Purkinje cell (primary cell): ENCODE measurements around the gene CPSF3. TPM values are rescaled to one million over a fixed set of nuclear protein-coding genes. Genes with fewer than 3 reads are reported as not detected.

Source experiments
- polyA plus RNA-seq: library from polyadenylated mRNA; unstranded; fragments of >200 nt; fragmentation: Nextera tagmentation; gene quantifications from 2 replicates; pipeline ENCODE4 v1.2.1, GENCODE V29; 2014

Gene CPSF3
- 50.8 and 51.5 TPM in 2 replicates for polyA plus RNA-seq

DNA sequence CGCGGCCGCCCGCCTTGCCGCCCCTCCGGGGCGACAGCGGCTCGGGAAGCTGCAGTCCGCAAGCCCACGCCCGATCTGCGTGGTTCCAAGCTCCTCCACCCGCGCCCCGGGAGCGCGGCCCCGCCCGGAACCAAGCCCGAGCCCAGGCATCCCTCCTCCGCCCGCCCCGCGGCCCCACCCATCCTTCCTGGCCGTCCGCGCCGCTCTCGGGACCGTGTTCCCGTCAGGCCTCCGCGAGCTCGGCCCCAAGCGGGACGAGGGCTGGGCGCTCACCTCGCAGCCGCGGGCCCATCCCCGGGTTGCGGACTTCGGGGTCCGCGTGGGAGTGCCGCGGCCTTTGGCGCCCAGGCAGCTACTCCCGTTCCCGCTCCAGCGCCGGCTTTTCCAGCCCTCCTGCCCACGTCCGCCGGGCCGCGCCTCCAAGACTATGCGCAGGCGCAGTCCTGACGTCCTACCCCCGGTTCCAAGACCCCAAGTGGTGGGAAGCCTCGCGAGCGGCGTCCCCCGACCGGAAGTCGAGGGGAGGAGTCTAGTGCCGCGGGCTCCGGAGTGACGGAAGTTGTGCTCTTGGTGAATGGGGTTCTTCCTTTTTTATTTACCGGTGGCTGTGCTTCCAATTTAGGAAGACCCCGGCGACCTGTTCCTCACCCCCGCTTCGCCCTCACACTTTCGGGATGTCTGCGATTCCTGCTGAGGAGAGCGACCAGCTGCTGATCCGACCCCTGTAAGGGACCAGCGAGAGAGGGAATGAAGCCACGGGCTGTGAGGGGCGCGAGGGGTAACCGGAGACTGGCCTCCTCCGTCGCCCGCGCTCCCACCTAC lies at the start of gene CPSF3, which contains the start of gene ITGB1BP1:
CPSF3 (plus strand) TSS at position 555 of the 822 bp plus-strand sequence; CDS start at position 675, 120 bp downstream.
ITGB1BP1 (minus strand) TSS at position 429 of the 822 bp plus-strand sequence. CDS start 4,831 bp downstream, outside the sequence.

DNA sequence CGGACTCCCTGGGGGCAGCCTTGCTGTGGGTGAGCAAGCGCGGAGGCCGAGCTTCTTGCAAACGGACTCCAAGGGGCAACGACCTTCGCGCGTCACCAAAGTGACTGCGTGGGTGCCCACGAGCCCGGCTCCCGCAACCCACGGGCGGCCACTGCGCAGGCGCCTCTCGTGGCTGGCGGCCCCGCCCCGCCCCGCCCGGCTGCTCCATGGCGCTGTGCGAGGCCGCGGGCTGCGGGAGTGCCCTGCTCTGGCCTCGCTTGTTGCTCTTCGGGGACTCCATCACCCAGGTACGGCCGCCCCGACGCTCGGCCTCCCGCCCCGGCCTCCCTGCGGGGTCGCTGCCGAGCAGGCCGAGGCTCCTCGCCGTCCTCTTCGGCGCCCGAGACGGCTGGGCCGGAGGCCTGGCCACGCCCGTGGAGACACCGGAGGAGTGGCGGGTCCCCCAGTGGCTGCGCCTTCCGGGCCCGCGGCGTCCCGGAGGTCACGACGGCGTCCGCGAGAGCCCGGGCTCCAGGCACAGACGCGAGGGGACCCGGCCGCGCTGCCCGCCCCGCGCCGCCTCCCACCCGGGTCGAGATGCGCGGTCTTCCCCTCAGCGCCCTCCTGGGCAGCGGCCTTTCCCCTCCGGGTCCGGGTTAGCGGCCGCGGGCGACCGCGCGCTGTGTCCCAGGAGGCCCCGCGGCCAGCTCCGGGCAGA lies 51.1 kb downstream of the CPSF3 start, which contains the start of gene IAH1:
IAH1 (plus strand) TSS at position 191 of the 697 bp plus-strand sequence; CDS start at position 207, 16 bp downstream.

Other genes starting within 250 kb of the CPSF3 start
- gene ASAP2, start 216.8 kb upstream of the CPSF3 start, polyA plus RNA-seq: 18.9 and 44.0 TPM in 2 replicates
- 944 and 950 TPM in 2 replicates for gene ITGB1BP1, start 126 bp upstream of the CPSF3 start, polyA plus RNA-seq
- 91.5 and 115 TPM in 2 replicates for gene IAH1, start 50.9 kb downstream of the CPSF3 start, polyA plus RNA-seq
- gene ADAM17, start 132.2 kb downstream of the CPSF3 start, polyA plus RNA-seq: 6.0 and 12.4 TPM in 2 replicates
- gene YWHAQ, start 207.3 kb downstream of the CPSF3 start, polyA plus RNA-seq: 662 and 772 TPM in 2 replicates